PFSK-1 (cell line): ENCODE measurements around the gene SCN4B.

ENCODE experiments used
- POLR2AphosphoS5 ChIP-seq: IDR thresholded peaks from 2 replicates; pipeline ENCODE4 v1.6.1; 2012; ENCODE audit warnings: low read depth, mild to moderate bottlenecking, control low read depth, low read length, moderate library complexity
- REST ChIP-seq, 2 experiments: IDR thresholded peaks; 2 replicates each; pipeline versions ENCODE4 v1.6.1 to v1.8.0; 2011 to 2012; ENCODE audit warnings: low read depth in 2 of 2, low read length in 2 of 2, control low read depth in 1 of 2, inconsistent platforms in 1 of 2, mild to moderate bottlenecking in 1 of 2, moderate library complexity in 1 of 2; ENCODE audit not compliant: insufficient read depth in 1 of 2
- SIN3A ChIP-seq: IDR thresholded peaks from 2 replicates; pipeline ENCODE4 v1.6.1; 2012; ENCODE audit warnings: mild to moderate bottlenecking, low read length, moderate library complexity, borderline replicate concordance; ENCODE audit not compliant: insufficient read depth
- TAF1 ChIP-seq: IDR thresholded peaks from 2 replicates; pipeline ENCODE4 v1.6.1; 2012; ENCODE audit warnings: low read length, control low read depth, borderline replicate concordance; ENCODE audit not compliant: insufficient read depth

- TF ChIP-seq POLR2AphosphoS5 (no peak), REST (IDR thresholded peaks at IDR 0.05; ENCODE audit: insufficient read depth in 1 of 2, low read depth in 2 of 2, low read length in 2 of 2) (no peak), TAF1 (no peak), SIN3A (no peak)
Observed at GRCh38 chr11:118148856-118149255, 3.8 kb downstream of the SCN4B start.
